GM12873 (cell line): Measurements from ENCODE around the gene MTM1.

Experiments used
- CTCF ChIP-seq: IDR thresholded peaks from 2 replicates; pipeline ENCODE4 v1.5.1; 2012; ENCODE audit warnings: low read depth, mild to moderate bottlenecking, moderate library complexity, low read length, control low read depth; ENCODE audit not compliant: insufficient read depth; ENCODE audit errors: missing control alignments

MTM1 gene

DNA sequence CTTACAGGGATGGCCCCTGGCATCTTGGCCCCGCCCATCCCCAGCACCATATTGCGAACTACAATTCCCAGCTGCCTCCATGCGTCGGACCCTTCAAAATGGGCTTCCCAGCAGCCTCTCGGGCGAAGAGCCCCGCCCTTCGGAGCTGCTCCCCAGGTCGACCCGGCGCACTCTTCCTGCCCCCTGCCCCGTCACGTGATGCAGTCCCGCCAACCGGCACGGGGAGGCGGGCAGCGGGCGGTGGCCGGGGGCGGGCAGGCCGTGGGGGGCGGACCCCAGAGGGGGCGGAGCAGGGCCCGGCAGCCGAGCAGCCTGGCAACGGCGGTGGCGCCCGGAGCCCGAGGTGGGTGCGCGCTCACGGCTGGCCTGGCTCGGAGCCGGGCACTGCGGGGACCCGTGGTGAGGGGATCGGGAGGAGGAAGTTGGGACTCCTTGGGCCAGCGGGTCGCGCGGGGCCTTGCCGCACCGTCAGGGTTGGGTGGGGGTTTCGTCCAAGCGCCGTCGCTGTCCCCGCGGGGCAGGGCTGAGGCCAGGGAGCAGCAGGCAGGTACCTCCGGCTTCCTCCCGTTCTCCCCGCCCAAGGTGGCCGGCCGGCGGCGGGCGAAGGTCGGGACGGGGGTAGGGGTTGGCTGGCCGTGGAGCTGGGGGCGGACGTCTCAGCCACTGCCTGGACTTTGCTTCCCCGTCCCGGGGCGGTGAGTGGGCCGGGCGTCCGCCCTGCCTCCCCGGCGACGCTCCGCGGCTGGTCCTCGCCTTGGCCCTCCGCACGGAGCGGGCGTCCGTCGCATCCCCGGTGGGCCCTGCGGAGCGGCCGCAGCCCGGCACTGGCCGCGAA lies at the start of gene MTM1:
TSS of gene MTM1 (plus strand) at position 302 of the 835 bp plus-strand sequence. CDS start 23,994 bp downstream, outside the sequence.
- TF ChIP-seq CTCF, result no peak

GRCh38 chrX:150522494-150522893 lies 45.9 kb upstream of the MTM1 start:
- TF ChIP-seq CTCF, result no peak

DNA sequence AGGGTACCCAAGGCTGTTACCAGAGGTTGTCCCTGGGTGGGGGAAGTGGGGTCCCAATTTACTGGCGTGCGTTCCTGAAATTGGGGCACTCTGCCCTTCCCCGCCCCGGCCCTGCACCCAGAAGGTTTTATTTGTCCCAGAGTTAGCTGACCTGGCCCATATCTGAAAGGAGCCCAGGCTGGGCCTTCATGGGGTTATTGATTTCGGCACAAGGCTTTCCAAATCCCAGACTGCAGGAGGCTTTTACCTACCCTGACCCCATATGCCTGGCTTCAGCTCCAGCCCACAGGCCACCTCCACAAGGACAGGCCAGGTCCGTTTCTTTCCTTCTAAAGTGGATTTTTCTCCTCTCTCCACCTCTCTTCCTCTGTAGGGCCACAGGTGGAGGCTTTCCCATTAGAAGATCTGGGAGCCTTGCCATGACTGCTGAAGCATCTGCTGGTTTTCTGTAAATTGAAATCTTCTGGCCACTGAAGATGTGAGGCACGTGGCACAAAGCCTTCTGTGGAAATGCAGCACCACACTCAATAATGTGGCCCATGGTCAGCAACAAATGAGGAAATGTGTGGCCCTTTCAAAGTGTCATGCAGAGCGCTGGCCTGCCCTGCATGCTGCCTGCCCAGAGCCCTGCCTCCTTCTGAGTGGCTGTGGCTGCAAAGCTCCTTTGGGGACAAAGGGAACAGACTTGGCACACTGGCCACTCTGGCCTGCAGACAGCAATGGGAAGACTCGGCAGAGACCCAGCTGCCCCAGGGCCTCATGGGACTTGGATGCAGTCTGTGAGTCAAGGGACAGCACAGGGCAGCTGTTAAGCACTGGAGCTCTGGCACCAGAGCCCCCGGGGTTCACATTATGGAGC lies 43.1 kb upstream of the MTM1 start:
- TF ChIP-seq CTCF, result no peak

DNA sequence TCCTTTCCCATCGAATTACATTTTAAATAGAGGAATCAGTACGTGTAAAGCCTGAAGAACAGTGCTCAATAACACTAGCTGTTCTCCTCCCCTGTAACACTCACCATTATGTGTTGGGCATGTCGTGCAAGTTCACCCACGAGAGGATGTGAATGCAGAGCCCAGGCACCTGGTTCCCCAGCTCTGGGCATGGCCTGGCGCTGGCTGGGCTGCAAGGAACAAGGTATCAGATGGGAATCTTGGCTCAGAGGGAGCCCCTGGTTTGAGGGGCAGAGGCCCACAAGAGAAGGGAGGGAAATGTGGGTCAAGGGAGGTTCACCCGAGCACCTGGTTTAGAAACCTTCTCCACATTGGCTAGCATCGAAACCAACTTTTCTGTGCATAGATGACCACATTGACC lies 41.7 kb upstream of the MTM1 start:
- no peak for TF ChIP-seq CTCF

GRCh38 chrX:150527108-150527507 lies 41.3 kb upstream of the MTM1 start:
- no peak for TF ChIP-seq CTCF

- no peak for TF ChIP-seq CTCF
Observed at GRCh38 chrX:150529587-150529986, 38.8 kb upstream of the MTM1 start.

DNA sequence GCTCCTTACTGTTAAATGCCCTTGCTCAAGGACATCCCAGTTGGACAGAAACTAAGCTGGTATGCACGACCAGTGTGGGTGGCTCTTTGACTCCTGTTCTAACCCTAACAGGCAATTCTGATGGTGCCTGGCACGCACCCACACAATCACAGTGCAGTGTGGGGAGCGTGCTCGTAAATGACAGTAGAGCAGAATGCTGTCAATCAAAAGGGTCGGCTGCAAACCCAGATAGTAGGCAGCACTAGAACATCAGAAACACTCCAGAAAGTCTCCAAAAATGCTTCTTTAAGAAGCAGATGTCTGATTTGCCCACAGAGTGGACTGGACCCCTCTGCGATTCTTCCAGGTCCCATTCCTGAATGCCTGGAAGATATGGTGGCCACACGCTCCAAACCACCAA lies 37.6 kb upstream of the MTM1 start:
- no peak for TF ChIP-seq CTCF
